NT2/D1 (cell line): ENCODE results near the gene BCHE.

Experiments
- SUZ12 ChIP-seq: IDR thresholded peaks from 2 replicates; pipeline ENCODE4 v1.6.1; 2011; ENCODE audit not compliant: insufficient read length, insufficient read depth; ENCODE audit errors: extremely low read depth
- YY1 ChIP-seq: IDR thresholded peaks from 2 replicates; pipeline ENCODE4 v1.6.1; 2011; ENCODE audit not compliant: insufficient read length, insufficient read depth
- ZNF274 ChIP-seq: IDR thresholded peaks from 2 replicates; pipeline ENCODE4 v1.6.1; 2011; ENCODE audit warnings: mild to moderate bottlenecking, low read depth, low read length

DNA sequence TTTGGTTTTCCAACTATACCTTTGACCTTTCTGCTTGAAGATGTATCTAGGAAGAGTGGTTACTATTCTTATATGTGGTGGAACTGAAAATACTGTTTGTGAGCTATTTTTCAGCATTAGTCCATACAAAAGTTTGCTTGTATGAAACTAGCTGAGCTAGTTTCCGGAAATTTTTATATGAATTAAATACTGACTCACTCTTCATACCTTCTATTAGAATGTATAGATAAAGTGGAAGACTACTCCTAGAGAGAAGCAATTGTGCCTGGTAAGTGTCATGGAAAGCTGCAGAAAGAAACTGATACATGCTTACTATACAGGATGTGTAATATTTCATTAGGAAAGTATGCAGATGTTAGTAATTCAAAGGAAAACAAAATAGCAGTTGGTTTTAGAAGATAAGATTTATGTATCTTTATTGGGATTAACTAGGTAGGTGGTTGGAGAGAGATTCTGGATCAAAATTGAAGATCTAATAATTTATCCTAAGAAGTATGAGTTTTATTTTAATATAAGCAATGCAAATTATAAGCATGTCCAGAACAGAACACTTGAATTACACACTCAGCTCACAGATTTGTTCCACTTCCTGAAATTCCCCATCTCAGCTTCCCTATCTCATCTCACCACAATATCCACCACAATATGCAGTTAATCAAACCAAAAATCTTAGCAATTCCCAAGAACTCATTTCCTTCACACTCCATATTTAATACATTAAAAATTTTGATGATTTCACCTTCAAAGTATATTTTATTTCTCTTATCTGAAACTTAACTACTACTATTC, 82.8 kb downstream of the BCHE start:
- TF ChIP-seq ZNF274: no peak
- TF ChIP-seq YY1: no peak
- TF ChIP-seq SUZ12: no peak
